T47D (cell line): ENCODE data around the gene MRPS27.

Experiments used
- DNase-seq, 2 experiments: peaks; one replicate each; pipeline versions ENCODE4 v3.0.0 to v3.0.0-alpha.2; 2011 to 2012; ENCODE audit warnings: low read depth in 1 of 2, low spot score in 1 of 2
- JUND ChIP-seq: IDR thresholded peaks from 2 replicates; pipeline ENCODE4 v1.6.1; 2012; ENCODE audit warnings: low read depth
- in situ Hi-C: cut with HindIII; loops from 2 replicates; pipeline ENCODE4 v1.10.0; 2016; ENCODE audit warnings: low sequenced_read_pairs, low pct_unique_long_range_greater_than_20kb

MRPS27 gene

DNA sequence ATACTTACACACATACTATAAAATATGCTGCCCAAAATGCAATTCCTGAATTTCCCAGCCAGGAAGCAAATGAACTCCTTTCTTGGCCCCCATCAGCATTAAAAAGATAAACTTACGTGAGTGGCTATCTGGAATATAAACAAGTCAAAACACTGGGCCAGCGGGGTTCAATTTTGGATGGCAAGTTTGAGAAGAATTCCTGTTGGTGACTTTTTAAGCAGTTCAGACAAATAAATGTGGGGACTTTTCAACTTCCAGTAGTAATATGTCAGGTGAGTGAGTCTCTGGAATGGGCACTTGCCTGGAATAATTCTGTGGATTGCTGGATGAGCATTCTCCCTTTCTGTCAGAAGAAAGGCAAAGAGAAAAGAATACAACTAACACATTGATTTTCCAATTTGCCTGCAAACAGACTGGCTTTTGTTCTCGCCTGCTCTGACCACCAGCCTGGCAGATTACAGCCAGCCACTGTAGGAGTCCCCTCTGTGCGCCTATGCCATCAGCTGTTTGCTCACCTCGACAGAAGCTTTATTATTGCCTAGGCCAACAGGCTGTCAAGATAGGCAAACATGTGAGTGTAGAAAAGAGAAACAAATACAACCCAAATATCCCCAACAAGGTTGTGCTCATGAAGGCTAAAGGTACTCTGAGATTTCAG is 78.6 kb downstream of the MRPS27 start:
- no peak for TF ChIP-seq JUND
- no peak for DNase-seq

DNA sequence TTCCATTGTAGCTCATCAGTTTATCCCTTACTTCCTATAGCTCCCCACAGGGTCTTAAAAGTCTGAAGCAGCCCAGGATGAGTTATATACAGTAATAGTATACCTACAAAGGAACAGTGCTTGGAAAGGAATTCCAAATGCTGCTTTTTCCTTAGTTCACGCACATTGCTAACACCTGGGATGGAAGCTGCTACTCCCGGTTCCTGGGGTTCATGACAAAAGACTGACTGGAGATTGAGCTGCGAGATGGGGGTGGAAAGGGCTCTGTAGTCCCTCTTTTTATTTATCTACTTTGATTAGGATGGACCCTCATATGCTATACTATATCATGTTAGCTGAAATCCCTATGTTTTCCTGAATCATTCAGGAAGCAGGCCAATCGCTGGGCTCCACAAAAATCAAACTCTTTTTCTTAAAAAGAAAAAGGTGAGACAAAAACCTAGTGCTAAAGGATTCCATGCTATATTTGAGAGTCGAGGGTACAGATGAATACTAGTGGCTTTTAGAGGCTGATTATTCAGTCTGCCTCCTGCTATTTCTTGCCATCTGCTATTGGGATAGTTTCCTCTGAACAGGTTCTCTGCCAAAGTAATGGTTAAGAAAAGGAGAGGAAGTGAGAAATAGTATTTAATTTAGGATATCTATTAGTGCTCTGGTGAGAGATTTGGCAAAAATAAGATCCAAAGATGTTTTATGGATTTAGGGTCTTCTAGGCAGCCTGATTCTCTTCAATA is 81.2 kb downstream of the MRPS27 start:
- TF ChIP-seq JUND = no peak
- in situ Hi-C loops = no loop called here
- DNase-seq = no peak

More for the DNA sequence above, 78.6 kb downstream of the MRPS27 start:
- in situ Hi-C loops = no loop called here

DNA sequence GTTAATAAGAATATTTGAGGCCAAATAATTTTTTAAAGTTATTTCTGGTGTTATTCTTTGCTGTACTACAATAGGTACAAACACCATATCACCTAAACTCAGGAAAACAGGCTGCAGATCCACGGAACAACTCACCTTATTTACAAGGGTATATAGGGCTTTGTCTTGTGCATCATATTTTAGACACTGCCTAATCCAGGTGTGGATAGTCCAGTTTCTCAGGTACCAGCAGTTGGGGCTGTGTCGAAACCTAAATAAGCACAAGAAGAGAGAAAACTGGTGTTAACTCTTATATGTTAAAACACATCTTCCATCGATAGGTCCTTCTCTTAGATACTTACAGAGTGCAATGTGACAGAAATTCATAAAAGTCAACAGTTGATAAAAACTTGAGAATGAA is 82.2 kb downstream of the MRPS27 start:
- TF ChIP-seq JUND = no peak

DNA sequence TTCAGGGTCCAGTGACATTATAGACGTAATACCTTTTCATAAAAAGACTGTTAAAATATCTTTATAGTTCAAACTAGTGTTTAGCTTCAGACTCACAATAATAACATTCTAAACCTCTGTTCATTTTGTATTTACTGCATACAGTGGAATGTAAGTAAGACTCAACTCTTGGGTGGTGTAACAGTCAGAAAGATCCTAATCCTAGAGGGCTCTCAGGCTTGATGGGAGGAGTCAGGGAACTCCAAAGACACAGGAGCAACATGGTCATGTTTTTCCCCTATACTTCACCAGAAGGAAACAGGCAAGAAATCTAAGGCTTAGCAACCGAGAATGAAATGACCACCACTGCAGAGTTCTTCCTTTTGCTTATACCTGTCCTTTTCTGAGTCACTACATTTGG is 82.6 kb downstream of the MRPS27 start:
- no peak for TF ChIP-seq JUND
- DNase-seq = no peak
- in situ Hi-C loops = no loop called here

More for the DNA sequence above, 82.2 kb downstream of the MRPS27 start:
- DNase-seq = no peak
- in situ Hi-C loops = no loop called here

DNA sequence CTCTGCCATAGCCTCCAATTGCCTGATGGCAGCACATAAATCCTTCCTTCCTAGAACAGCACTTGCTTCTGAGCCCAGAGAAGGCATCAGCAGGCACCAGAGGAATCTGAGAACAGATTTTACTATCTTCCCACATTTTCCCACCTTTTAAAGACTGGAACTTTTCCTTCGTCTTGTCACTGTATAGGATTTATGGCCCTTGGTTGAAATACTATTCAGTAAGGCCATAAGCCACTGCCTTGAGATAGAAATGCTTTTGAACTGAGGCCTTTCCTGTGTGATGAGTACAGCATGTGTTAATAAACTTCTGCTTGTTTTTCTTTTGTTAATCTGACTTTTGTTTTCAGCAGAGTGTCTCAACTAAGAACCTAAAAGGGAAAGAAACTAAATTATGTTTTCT is 84.3 kb downstream of the MRPS27 start:
- TF ChIP-seq JUND = no peak
- no peak for DNase-seq
- in situ Hi-C loops = no loop called here

DNA sequence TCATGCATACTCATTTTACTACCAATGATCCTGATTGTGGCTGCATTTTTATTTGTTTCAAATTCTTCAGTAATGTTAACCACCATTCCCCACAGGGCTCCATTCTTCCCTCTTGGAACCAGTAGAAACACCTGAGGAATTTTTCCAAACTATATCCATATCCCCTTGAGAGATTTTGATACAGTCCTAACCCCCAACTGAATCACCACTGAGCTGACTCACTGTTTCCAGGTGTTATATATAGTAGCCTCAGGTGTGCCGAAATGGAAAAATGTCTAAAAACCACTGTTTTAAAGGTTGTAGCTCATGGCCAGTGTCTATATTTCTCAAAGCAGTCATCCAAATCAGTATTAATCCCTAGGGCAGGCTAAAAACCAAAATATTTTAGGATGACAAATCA is 85.2 kb downstream of the MRPS27 start:
- in situ Hi-C loops = no loop called here
- TF ChIP-seq JUND = no peak
- DNase-seq = no peak

DNA sequence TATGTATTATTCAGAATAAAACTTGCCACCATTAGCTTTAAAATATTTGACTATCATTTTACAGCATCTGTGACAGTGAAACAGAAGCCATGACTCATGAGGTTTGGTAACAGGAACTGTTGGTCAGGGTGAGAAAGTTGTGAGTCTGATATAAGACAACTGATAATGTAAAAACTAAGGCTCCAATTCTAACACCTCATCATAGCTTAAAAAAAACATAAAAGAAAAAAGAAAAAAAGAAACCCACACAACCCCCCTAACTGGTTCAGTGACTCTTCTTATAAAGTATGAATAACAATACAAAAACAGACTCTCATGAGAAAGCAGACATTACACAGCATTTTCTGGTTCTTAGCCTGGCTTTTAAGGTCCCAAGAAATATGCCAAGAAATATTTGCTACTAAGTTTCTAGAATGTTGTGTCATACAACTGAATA is 85.8 kb downstream of the MRPS27 start:
- in situ Hi-C loops = no loop called here
- DNase-seq = peak in 1 of 2 experiments; percentile 20
- TF ChIP-seq JUND = no peak

DNA sequence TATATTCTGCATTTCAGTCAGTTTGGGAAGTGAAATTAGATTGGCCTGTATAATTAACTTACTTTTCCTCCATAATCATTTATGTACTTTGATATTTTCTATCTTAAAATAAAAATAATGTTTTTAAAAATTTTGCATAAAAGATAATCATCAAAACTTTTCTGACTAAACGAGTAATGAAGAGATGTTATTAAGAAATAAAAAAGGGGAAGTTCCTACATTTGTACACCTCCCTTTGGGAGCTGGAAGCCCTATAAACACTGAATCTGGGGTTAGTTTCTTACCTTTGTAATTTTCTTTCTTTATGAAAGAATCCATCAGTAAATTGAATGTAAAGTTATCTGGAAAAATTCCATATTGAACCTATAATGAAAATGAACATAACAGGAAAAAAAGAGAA is 86.2 kb downstream of the MRPS27 start:
- TF ChIP-seq JUND = no peak
- no peak for DNase-seq
- in situ Hi-C loops = no loop called here

DNA sequence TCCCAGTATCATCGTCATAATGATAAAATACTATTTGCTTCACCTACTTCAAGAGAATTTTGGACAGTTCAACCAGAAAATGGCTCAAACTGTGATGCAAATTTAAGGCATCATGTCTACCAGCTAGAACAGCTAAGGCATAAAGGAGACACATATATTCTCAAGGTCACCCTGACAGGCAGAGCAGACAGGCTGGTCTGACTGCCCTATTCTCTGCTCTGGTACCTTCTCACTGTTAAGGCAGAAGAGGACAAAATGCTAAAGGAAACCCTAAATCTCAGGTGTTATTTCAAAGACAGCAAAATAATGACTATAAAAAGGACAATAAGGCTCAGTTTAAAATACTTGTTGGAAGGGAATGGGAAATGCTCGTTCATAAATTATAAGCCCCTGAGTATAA is 87.2 kb downstream of the MRPS27 start:
- DNase-seq = no peak
- in situ Hi-C loops = no loop called here
- TF ChIP-seq JUND = no peak

DNA sequence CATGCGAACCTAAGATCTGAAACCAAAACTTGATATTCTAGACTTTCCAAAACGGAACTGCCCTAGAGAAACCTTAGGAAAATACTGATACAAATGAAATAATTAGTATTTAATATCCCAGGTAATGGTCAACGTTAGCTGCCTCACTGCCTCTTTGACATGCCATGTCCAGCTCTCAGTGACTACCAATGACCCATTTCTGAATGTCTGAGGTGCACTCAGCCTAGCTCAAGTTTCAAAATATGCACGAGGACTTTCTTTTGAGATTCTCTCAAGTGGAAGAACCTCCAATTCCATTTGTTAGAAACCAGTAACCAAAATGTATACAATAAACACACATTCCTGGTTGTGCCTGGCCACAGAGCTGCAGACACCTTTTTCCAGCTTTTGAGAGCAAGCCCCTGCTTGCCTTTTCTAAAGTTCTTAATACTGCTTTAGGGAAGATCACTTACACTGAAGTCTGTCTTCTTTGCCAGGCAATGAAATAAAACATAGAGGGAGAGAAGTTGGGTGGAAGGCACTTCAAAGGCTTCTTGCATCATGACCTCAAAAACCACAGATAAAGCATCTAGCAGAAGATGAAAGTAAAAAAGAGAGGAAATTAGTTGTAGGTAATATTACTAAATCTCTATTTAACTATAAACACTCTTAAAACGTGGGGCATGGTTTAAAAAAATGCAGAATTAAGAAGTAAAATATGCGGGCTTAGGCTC is 87.9 kb downstream of the MRPS27 start:
- DNase-seq = no peak
- in situ Hi-C loops = no loop called here
- TF ChIP-seq JUND = no peak

DNA sequence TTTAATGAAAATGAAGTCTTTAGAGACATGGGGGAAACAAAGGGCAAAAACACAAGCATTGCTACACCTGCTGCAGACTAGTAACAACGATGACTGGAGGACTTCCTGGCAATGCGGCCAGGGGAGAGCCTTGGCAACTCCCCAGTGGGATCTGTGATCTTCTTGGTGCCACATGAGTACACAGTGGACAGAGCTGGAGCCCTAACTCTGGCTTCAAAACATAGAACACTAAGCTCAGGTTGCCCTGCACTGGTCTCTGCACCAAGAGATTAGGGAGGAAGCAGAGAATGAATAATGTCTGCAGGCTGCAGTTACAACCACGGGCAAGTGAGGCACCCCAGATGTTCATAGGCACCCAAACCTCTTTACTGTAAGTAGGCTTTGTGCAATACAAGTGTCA is 91.1 kb downstream of the MRPS27 start:
- in situ Hi-C loops = no loop called here

DNA sequence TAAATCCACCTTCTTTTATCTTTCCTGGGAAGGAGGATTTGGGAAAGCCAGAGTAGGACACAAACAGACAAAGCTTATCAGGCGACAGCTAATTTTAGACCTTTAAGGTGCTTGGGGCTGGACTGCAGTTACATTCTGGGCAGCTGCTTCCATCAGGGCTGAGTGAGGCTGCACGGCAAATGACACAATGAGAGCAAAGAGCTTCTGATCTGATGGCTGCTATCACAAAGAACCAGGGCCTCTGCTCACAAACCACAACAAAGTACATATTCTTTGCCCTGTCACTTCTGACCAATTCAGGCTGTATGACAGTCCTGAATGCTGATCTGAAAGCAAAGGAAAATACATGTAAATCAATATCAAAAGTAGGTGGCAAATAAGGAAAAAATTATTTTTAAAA is 93.1 kb downstream of the MRPS27 start:
- in situ Hi-C loops = no loop called here
- TF ChIP-seq JUND = no peak

More for the DNA sequence above, 91.1 kb downstream of the MRPS27 start:
- no peak for DNase-seq
- TF ChIP-seq JUND = no peak

DNA sequence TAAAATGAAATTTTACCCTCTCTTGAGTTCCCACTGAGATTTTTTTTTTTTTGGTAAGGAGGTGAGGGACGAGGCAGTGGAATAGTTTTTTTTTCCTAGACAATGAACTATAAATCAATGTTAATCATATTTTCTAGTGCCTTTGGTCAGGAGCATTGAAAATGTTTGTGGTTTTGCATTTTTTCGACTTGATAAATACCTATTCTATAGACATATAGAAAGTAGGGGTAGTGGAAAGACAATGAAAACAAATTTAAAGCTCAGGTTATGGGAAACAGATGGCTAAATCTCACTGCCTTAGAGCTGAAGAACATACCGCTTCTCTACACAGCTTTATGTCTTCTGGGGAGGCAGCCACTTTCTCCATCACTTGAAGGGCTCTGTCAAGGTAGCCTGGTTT is 94.3 kb downstream of the MRPS27 start:
- no peak for TF ChIP-seq JUND
- no peak for DNase-seq
- in situ Hi-C loops = no loop called here

More for the DNA sequence above, 93.1 kb downstream of the MRPS27 start:
- no peak for DNase-seq
